Measurements from ENCODE around the gene ABHD13. TPM values are rescaled to one million over a fixed set of nuclear protein-coding genes. Genes with fewer than 3 reads are reported as not detected.
A peak's percentile ranks its signal among the peaks of the same experiment; 100 is the strongest.
"Not testable (repeated sequence)": the region's sequence is repeated elsewhere in the genome, so short reads cannot be mapped to it uniquely, and the experiment has no call there.

Gene ABHD13
- polyA plus RNA-seq, 1 donor: 9.2 TPM

DNA sequence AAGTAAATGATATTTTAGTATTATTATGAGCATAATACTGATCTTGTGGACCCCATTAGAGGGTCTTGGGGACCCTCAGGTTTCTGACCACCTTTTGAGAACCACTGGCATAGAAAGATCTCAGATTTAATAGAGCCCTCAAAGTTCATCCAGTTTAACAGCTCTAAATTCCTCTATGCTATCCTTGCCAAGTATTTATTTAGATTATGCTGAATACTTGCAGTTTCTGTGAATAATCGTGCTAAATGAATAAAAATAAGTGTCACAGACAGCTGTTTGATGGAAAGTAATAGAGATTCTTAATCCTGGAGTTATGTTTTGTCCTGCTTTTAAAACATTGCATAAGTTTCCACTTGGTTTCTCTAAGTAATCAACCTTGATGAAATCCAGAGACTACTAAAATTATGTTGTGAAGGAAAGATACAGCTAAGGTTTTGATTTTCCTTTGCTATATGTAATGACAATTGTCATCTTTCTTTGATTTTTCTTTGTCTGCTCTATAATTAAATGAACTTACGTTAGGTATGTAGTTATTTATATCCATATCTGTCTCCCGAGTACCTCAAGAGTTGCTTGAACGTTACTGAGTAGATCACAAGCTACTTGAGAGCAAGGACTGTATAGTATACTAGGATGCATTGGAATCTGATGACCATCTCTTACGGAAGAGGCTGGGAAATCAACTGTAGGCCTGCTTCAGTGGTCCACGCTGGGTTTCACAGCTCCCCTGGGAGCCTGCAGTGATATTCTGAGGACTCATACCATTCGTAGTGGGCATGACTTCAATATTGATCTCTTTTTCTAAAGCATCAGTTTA, 5.7 kb downstream of the ABHD13 start:
- no peak for DNase-seq (ENCODE audit: low read depth)

- DNase-seq (ENCODE audit: low read depth): no peak
Measured at GRCh38 chr13:108225440-108225839, 7.2 kb downstream of the ABHD13 start.

DNA sequence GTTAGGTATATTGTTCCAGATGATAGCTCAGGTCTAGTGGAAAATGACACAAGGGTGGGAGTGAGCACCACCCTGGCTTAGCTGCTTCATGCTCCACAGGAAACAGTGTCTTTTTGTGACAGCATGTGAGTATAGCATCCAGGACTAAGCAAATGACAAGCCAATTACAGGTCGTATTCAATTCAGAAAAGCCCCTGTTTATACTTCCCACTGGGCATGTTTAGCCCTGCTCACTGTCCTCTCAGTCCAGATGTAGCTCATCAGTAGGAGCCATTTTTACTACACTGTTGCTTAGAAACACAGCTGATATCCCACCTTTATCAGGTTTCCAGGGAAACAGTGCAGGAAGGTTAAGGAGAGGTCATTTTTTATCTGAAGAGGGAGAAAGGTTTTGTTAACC, 8.0 kb downstream of the ABHD13 start:
- DNase-seq (ENCODE audit: low read depth): no peak

GRCh38 chr13:108227651-108228272, 9.6 kb downstream of the ABHD13 start:
- DNase-seq (ENCODE audit: low read depth): peak; percentile 36

DNA sequence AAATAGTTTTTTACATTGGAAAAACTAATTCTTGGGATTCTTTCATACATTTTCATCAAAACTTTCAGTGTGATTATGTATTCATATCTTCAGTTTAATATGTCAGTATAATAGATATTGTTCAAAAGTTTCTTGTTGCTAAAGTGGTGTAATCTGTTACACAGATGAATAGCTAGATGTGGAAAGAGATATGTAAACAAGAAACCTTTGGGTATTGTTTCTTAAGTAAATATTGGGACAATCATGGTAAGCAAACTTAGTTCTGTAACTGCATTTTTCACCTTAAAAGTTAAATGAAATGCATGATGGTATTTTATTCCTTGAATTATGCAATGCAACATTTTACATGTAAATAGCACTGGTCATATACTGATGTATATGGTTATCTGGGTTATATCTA, 12.2 kb downstream of the ABHD13 start:
- no peak for DNase-seq (ENCODE audit: low read depth)

GRCh38 chr13:108249150-108249549, 31.0 kb downstream of the ABHD13 start:
- no peak for DNase-seq (ENCODE audit: low read depth)

GRCh38 chr13:108257248-108257647, 39.1 kb downstream of the ABHD13 start:
- DNase-seq (ENCODE audit: low read depth): no peak

- no peak for DNase-seq (ENCODE audit: low read depth)
Measured at GRCh38 chr13:108263621-108264355, 45.6 kb downstream of the ABHD13 start.

- no peak for DNase-seq (ENCODE audit: low read depth)
Measured at GRCh38 chr13:108266321-108266990, 48.3 kb downstream of the ABHD13 start.

DNA sequence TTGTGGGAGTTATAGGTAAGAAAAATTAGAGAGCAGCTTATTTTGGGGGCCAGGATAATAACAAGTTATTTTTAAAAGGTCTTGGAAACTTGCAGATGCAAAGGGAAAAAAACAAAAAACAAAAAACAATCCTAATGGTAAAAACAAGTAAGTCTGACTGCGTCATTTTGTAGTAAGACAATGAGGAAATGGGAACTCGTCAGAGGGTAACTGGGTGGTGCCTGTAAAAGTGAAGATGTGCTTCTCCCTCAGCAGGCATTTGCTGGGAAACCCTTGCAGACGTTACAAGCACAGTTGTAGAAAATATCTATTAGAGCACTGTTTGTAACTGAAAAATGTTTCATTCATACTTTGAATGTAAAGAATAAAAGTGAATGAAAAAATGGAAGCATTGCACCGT, 49.2 kb downstream of the ABHD13 start:
- no peak for DNase-seq (ENCODE audit: low read depth)

DNA sequence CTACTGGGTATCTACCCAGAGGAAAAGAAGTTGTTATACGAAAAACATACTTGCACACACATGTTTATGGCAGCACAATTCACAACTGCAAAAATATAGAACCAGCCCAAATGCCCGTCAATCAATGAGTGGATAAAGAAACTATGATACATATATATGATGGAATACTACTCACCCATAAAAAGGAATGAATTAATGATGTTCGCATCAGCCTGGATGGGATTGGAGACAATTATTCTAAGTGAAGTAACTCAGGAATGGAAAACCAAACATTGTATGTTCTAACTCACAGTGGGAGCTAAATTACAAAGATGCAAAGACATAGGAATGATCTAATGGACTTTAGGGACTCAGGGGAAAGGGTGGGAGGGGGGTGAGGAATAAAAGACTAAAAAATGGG, 49.7 kb downstream of the ABHD13 start:
- not testable (repeated sequence) for DNase-seq (ENCODE audit: low read depth)

DNA sequence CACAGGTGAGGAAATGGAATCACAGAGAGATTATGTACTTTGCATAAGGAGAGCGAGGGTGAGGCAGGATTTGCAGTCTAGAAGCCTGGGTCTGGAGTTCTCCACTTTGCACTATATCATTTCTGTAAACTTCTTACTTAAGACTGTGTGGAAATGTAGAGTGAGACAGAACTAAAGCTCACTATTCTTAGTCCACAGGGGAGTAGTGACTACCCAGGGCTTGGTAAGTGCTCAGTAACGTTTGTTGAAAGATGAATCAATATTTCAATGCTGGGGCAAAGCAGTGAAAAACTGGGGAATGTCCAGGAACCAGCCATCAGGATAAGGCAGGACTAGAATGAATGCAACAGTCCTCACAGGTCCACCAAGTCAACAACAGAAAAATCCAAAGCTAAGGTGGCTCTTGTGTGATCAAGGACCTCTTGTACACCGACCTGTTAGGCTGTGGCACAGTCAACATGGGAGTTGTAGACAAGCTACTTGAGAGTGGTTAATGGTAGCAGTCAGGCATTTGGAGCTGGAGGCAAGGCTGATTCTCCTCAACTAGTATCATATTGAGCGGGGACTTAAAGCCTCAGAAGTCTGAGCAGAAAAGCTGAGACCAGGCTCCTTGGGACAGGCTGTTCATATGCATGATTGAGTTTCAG, 50.4 kb downstream of the ABHD13 start:
- DNase-seq (ENCODE audit: low read depth): no peak

DNA sequence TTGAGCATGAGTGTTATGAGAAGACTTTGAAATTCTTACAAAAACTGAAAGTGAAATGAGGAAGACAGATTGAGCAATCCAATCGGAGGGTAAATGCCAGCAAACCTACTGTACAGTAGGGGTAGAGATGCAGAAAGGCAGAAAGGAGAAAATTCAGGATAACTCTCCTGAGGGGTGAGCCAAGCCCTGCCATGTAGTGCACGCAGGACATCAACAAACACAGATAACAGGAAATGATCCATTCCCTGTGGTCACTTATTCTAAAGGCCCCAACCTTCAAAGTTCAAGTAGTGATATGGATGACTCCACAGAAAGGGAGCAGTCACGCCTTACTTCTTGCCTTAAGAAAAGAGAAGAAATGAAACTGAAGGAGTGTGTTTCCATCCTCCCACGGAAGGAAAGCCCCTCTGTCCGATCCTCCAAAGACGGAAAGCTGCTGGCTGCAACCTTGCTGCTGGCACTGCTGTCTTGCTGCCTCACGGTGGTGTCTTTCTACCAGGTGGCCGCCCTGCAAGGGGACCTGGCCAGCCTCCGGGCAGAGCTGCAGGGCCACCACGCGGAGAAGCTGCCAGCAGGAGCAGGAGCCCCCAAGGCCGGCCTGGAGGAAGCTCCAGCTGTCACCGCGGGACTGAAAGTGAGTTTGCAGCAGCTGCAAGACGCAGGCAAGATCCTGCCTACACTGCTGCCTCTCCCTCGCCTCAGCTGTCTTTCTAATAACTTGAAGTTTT, 51.6 kb downstream of the ABHD13 start, which contains the start of gene TNFSF13B:
TNFSF13B (plus strand) TSS at position 118 of the 728 bp plus-strand sequence; CDS start at position 296, 178 bp downstream.
- DNase-seq (ENCODE audit: low read depth): no peak

DNA sequence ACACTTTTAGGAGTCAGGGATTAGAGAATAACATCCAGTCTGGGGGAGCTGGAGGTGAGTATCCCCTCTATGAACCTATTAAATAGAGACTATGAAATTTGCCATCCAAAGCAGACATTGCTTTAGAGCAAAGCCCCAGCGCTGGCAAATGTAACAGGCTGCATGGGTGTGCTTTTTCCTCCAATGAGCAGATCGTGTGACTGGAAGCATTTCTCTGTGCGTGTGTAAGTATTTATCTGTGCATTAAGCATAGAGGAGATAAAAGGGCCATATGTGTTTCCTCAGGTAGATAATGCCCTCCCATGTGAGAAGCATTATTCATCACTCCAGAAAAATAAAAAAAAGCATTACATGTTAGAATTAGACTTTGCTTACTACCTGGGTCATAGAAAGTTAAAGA, 52.2 kb downstream of the ABHD13 start:
- no peak for DNase-seq (ENCODE audit: low read depth)

DNA sequence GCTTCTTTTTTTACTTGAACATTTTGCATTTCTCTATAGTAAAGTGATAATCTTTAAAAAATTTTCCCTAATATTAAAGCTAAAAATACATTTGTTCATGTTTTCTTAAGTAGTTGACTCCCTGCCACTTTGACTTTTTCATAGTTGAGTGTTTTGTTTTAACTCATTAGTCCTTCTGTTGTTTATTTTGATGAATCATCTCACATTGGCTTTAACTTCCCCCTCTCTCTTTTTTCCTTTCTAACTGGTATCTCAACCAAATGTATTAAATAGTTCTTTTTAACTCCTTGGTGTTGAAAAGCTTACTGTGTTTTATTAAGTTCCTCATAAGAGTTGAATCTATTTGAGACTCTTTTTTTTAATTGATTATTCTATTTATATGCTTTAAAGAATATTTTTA, 54.1 kb downstream of the ABHD13 start:
- no peak for DNase-seq (ENCODE audit: low read depth)

- DNase-seq (ENCODE audit: low read depth): no peak
Measured at GRCh38 chr13:108273429-108274118, 55.4 kb downstream of the ABHD13 start.

DNA sequence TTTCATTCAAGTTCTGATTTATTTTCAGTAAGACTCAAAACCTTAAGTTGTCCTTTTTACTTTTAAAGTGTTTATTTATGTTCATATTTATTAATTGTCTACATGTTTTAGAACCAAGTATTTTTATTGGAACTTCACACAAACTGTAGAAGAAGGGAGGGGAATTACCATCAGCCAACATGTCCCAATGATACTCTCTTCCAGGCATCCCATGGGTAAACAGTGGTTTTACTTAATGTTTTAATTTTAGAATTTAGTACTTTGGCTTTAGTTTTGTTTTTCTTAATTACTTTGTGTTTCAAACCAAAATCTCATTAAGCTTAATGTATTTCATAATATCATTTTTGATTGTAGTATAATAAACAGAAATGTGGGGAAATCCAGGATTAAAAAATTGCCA, 56.5 kb downstream of the ABHD13 start:
- DNase-seq (ENCODE audit: low read depth): no peak

GRCh38 chr13:108276060-108276459, 57.9 kb downstream of the ABHD13 start:
- DNase-seq (ENCODE audit: low read depth): no peak

- DNase-seq (ENCODE audit: low read depth): no peak
Measured at GRCh38 chr13:108278466-108278865, 60.3 kb downstream of the ABHD13 start.

DNA sequence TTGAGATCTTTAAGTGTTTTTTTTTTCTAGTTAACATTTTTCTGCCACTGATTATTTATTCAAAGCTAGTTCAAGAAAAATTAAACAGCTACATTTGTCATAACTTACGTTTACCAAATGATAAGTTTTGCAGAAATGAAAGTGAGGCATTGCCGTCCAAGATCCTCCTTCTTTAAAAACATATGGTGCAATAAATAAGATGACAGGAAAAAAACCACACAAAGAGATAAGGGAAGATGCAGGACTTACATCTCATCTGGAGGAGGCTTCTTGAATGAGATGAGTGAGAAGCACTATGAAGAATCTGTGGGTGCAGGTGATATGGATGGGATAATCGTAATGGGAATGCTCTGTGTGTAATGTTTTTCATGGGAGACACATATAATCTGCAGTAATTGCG, 63.7 kb downstream of the ABHD13 start:
- no peak for DNase-seq (ENCODE audit: low read depth)
